OCI-LY7 (cell line): ENCODE data around the gene KLF2. TPM values are rescaled to one million over a fixed set of nuclear protein-coding genes. Genes with fewer than 3 reads are reported as not detected.

ENCODE experiments used
- BruUV-seq: library from RNA; stranded (reverse); fragments of 400-500 nt; replicated peaks from 2 replicates; lab custom pipeline; 2021; lab: Mats Ljungman, UMichigan
- CTCF ChIA-PET: fragments of 300-600 bp; sonication (Branson Sonifier 250); formaldehyde crosslinking; loops from one replicate; lab custom pipeline; 2022; ENCODE audit warnings: antibody characterized with exemption; ENCODE audit not compliant: unreplicated experiment; lab: Charles Lee
- POLR2A ChIA-PET: fragments of 300-600 bp; sonication (Branson Sonifier 250); formaldehyde crosslinking; loops from one replicate; lab custom pipeline; 2022; ENCODE audit warnings: antibody characterized with exemption; lab: Charles Lee
- DNase-seq: peaks from one replicate; pipeline ENCODE4 v3.0.0-alpha.2; 2015; ENCODE audit warnings: low spot score
- H2AFZ ChIP-seq: fragments of 200-600 bp; sonication (generic), shearing (Covaris generic); 2 replicates; pipeline ENCODE4 v1.6.1; 2014; ENCODE audit warnings: mild to moderate bottlenecking, antibody characterized with exemption, low read length, moderate library complexity
- H3K27ac ChIP-seq: fragments of 200-600 bp; sonication (generic); 2 replicates; pipeline ENCODE4 v1.5.1; 2014; ENCODE audit warnings: mixed run types, low read depth, mild to moderate bottlenecking, moderate library complexity, low read length, inconsistent platforms; ENCODE audit not compliant: poor library complexity, severe bottlenecking
- H3K36me3 ChIP-seq: fragments of 200-600 bp; sonication (generic); 2 replicates; pipeline ENCODE4 v1.6.1; 2014; ENCODE audit warnings: mild to moderate bottlenecking, antibody characterized with exemption, low read length, moderate library complexity, mixed read lengths; ENCODE audit not compliant: insufficient read depth
- H3K4me1 ChIP-seq: fragments of 200-600 bp; sonication (generic); 2 replicates; pipeline ENCODE4 v1.5.1; 2014; ENCODE audit warnings: mild to moderate bottlenecking, low read length; ENCODE audit not compliant: insufficient read depth, poor library complexity, severe bottlenecking
- H3K4me2 ChIP-seq: fragments of 200-600 bp; sonication (generic); 2 replicates; pipeline ENCODE4 v1.6.1; 2014; ENCODE audit warnings: mild to moderate bottlenecking, low read length
- H3K4me3 ChIP-seq: fragments of 200-600 bp; sonication (generic); 2 replicates; pipeline ENCODE4 v1.5.1; 2014; ENCODE audit warnings: mild to moderate bottlenecking, low read depth, low read length; ENCODE audit not compliant: poor library complexity, severe bottlenecking
- H3K79me2 ChIP-seq: fragments of 200-600 bp; sonication (generic); 2 replicates; pipeline ENCODE4 v1.6.1; 2016; ENCODE audit warnings: low read depth, mild to moderate bottlenecking, low read length, moderate library complexity, mixed read lengths; ENCODE audit not compliant: insufficient read depth
- H3K9me2 ChIP-seq: fragments of 200-600 bp; sonication (generic); 2 replicates; pipeline ENCODE4 v1.6.1; 2016; ENCODE audit warnings: mild to moderate bottlenecking, low read length, mixed read lengths; ENCODE audit not compliant: insufficient read depth
- H3K9me3 ChIP-seq: fragments of 200-600 bp; sonication (generic); 2 replicates; pipeline ENCODE4 v1.6.1; 2014; ENCODE audit warnings: mild to moderate bottlenecking, mixed run types, low read length, mixed read lengths
- H4K20me1 ChIP-seq: fragments of 200-600 bp; sonication (generic); 2 replicates; pipeline ENCODE4 v1.6.1; 2014; ENCODE audit warnings: mild to moderate bottlenecking, antibody characterized with exemption, low read length, moderate library complexity, mixed read lengths; ENCODE audit not compliant: insufficient read depth
- EZH2phosphoT487 ChIP-seq: fragments of 200-600 bp; sonication (generic); IDR thresholded peaks from 2 replicates; pipeline ENCODE4 v1.6.1; 2018; ENCODE audit warnings: low read depth, borderline replicate concordance, mild to moderate bottlenecking, mixed run types, antibody characterized with exemption, low read length, moderate library complexity, mixed read lengths
- intact Hi-C: fragments of 100-400 bp; cut with micrococcal nuclease; formaldehyde crosslinking; loops from one replicate; pipeline ENCODE4 v1.10.0; 2022; ENCODE audit not compliant: unreplicated experiment
- total RNA-seq, 2 experiments: library from RNA; depleted of rRNA in 1 of 2; stranded (reverse); fragments of >200 nt in 1 of 2; shearing (Covaris generic) in 1 of 2; gene quantifications; 2 replicates each; pipeline ENCODE4 v1.2.3, GENCODE V29; 2014 to 2022
- TF ChIP-seq, protein P1 (sequence below): fragments of 200-600 bp; sonication (generic); conservative IDR thresholded peaks from 2 replicates; pipeline ENCODE4 v1.5.1; 2014; ENCODE audit warnings: mild to moderate bottlenecking, antibody characterized with exemption, low read length, moderate library complexity, mixed read lengths

KLF2 gene
- total RNA-seq, 2 experiments from 2014 or later, result 6.2 to 8.6 TPM

DNA sequence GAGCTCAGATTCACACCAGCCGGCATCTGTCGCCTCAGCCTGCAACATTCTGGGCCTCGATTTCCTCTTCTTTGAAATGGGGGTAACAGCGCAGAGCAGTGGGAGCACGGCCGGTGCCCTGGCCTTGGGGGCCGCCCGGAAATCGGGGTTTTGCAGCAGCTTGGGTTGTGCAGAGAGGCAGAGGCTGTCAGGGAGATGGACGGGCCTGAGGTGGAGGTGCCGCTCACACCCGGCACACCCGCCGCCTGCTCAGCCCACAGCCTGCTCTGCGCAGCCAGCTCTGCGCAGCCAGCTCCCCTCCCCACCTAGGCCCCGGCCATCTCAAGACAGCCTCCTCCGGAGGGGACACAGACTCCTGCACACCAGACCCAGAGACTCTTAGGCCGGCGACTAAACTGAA lies 10.6 kb downstream of the KLF2 start:
- H3K27ac ChIP-seq, result no peak overlapping the region
- H3K36me3 ChIP-seq, result no peaks in the 10 kb centered on the region
- no peaks in the 10 kb centered on the region for H4K20me1 ChIP-seq
- no peaks in the 10 kb centered on the region for H3K9me2 ChIP-seq
- no peaks in the 10 kb centered on the region for H3K79me2 ChIP-seq
- intact Hi-C loops, result no loop called here
- ChIA-PET CTCF (no interaction called here), POLR2A (no interaction called here)
- no peak overlapping the region for H2AFZ ChIP-seq
- peaks cover 22% of the 10 kb centered on the region for H3K4me1 ChIP-seq
- H3K9me3 ChIP-seq, result no peaks in the 10 kb centered on the region
- BruUV-seq, result no TSS peak
- no peak overlapping the region for H3K4me3 ChIP-seq
- H3K4me2 ChIP-seq, result no peak overlapping the region
- no peak for TF ChIP-seq EZH2phosphoT487
- TF ChIP-seq, protein P1, sequence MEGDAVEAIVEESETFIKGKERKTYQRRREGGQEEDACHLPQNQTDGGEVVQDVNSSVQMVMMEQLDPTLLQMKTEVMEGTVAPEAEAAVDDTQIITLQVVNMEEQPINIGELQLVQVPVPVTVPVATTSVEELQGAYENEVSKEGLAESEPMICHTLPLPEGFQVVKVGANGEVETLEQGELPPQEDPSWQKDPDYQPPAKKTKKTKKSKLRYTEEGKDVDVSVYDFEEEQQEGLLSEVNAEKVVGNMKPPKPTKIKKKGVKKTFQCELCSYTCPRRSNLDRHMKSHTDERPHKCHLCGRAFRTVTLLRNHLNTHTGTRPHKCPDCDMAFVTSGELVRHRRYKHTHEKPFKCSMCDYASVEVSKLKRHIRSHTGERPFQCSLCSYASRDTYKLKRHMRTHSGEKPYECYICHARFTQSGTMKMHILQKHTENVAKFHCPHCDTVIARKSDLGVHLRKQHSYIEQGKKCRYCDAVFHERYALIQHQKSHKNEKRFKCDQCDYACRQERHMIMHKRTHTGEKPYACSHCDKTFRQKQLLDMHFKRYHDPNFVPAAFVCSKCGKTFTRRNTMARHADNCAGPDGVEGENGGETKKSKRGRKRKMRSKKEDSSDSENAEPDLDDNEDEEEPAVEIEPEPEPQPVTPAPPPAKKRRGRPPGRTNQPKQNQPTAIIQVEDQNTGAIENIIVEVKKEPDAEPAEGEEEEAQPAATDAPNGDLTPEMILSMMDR, result no peak
- no peak for DNase-seq

DNA sequence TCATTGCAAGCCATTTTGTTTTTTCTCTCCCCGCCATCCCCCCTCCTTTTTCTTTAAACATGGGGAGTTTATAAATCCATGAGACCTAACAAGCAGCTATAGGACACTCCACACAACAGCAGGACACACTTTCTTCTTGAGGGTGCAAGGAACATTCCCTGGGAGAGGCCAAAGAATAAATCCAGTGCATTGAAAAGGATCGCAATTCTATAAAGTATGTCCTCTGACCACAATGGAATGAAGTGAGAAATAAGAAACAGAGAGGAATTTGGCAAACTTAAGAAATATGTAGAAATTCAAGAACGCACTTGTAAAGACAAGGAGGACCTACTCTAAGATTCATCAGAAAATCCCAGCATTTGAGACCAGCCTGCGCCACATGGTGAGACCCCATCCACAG lies 11.9 kb downstream of the KLF2 start:
- H3K36me3 ChIP-seq, result no peaks in the 10 kb centered on the region
- no peaks in the 10 kb centered on the region for H3K79me2 ChIP-seq
- TF ChIP-seq EZH2phosphoT487, result no peak
- TF ChIP-seq, protein P1, result no peak
- H3K9me3 ChIP-seq, result no peaks in the 10 kb centered on the region
- no peak overlapping the region for H3K27ac ChIP-seq
- DNase-seq, result no peak
- POLR2A ChIA-PET, result no interaction called here
- peaks cover 26% of the 10 kb centered on the region for H3K4me1 ChIP-seq
- H3K4me3 ChIP-seq, result no peak overlapping the region
- CTCF ChIA-PET, result no interaction called here
- intact Hi-C loops, result no loop called here
- no peaks in the 10 kb centered on the region for H4K20me1 ChIP-seq
- H3K4me2 ChIP-seq, result no peak overlapping the region
- H2AFZ ChIP-seq, result no peak overlapping the region
- no TSS peak for BruUV-seq
- H3K9me2 ChIP-seq, result no peaks in the 10 kb centered on the region

DNA sequence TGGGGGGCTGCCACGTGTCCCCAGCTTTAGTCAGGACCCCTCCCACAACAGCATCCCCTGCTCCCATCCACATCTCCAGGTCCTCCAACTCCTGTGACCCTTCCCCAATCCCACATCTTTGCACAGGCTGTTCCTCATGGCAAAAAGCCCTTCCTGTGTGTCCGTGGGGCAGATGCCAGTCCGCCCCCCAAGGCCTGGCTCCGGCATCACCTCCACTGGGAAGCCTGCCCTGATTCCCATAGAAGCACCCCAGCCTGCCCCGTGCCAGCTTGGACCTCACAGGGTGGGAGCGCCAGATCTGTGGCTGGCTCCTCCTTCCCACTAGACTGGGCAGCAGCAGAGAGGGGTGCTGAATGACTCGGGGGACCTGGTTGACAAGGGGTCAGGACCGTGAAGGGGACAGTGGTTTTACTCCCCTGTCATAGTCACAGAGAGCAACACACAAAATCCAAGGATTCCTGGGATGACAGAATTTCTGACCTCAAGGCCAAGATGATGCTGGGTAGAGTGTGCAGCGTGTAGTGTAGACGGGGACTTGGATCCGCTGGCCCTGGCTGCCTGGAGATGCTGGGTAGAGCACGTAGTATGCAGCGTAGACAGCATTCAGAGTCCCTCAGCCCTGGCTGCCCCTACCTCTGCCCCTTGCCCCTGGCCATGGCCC lies 13.3 kb downstream of the KLF2 start:
- H3K4me3 ChIP-seq, result no peak overlapping the region
- no peaks in the 10 kb centered on the region for H3K9me3 ChIP-seq
- H2AFZ ChIP-seq, result no peak overlapping the region
- H3K4me2 ChIP-seq, result peak overlapping the region; percentile 51
- H4K20me1 ChIP-seq, result no peaks in the 10 kb centered on the region
- POLR2A ChIA-PET, result no interaction called here
- H3K79me2 ChIP-seq, result no peaks in the 10 kb centered on the region
- H3K9me2 ChIP-seq, result no peaks in the 10 kb centered on the region
- BruUV-seq, result no TSS peak
- no peak overlapping the region for H3K27ac ChIP-seq
- no peaks in the 10 kb centered on the region for H3K36me3 ChIP-seq
- DNase-seq, result no peak
- TF ChIP-seq EZH2phosphoT487, result no peak
- TF ChIP-seq, protein P1, result no peak
- intact Hi-C loops, result no loop called here
- CTCF ChIA-PET, result no interaction called here
- H3K4me1 ChIP-seq, result peaks cover 40% of the 10 kb centered on the region
